ENCODE measurements around the gene WASF3. TPM values are rescaled to one million over a fixed set of nuclear protein-coding genes. Genes with fewer than 3 reads are reported as not detected.
A peak's percentile ranks its signal among the peaks of the same experiment; 100 is the strongest.

WASF3 gene
- total and polyA plus RNA-seq, 2 experiments from 2014 or later, result 17.3 to 34.5 TPM

DNA sequence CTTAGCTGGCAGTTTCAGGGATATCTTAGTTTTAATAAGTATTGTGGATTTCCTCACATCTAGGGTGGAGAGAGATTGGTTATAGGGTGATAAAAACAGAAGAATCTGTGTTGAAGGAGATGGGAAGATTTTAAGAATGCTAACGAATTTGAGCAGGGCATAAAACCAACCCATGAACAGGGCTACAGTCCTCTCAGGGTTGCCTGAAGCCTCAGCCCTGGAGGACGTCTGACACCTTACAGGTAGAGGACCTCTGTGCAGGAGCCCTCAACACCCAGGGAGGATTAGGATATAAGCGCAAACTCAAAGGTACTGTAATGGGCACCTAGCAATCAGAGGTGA lies 461 bp upstream of the WASF3 start:
- peak overlapping the region; percentile 22 for H3K4me3 ChIP-seq
- no peak for DNase-seq (ENCODE audit: low read depth in 1 of 2, low spot score in 1 of 2)
- no peak overlapping the region for H3K27ac ChIP-seq
- no peaks in the 10 kb centered on the region for H3K36me3 ChIP-seq
- H3K9me3 ChIP-seq (ENCODE audit: low read depth), result no peaks in the 10 kb centered on the region
- TF ChIP-seq, protein P1, sequence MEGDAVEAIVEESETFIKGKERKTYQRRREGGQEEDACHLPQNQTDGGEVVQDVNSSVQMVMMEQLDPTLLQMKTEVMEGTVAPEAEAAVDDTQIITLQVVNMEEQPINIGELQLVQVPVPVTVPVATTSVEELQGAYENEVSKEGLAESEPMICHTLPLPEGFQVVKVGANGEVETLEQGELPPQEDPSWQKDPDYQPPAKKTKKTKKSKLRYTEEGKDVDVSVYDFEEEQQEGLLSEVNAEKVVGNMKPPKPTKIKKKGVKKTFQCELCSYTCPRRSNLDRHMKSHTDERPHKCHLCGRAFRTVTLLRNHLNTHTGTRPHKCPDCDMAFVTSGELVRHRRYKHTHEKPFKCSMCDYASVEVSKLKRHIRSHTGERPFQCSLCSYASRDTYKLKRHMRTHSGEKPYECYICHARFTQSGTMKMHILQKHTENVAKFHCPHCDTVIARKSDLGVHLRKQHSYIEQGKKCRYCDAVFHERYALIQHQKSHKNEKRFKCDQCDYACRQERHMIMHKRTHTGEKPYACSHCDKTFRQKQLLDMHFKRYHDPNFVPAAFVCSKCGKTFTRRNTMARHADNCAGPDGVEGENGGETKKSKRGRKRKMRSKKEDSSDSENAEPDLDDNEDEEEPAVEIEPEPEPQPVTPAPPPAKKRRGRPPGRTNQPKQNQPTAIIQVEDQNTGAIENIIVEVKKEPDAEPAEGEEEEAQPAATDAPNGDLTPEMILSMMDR (IDR thresholded peaks at IDR 0.05; ENCODE audit: low read depth, low read length), result no peak
- H3K4me1 ChIP-seq (ENCODE audit: low read depth), result peaks cover 15% of the 10 kb centered on the region
- no peaks in the 10 kb centered on the region for H3K27me3 ChIP-seq

DNA sequence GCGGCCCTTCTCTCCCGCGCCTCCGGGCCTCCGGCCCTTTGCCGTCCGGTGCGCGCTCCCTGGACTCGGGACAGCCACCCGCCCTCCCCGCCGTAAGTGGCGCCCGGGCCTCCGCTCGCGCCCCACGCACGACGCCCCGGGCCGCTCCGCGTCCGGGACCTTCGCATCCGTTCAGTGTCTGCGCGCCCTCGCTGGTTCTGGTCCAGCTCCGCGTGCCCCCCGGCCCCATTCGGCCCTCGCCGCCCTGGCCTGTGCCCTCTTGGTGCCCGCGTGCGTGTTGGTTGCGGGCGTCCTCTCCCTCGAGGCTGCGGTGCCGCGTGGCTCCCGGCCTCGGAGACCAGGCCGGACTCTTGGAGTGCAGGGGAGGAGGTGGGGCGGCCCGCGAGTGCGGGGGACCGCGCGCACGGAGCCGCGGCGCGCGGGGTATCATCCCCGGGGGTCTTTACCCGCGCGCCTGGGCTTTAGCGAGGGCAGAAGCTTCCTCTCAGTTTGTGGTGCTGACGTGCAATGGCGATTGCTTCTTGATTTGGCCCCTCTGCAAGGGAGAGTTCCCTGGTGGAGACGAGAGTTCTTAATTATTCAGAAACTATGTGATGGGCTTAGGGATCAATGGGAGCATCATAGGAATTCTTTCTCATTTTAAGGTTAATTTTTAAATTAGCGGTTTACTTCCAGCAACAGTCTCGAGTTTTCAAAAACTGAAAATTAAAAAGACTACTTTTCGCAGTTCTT lies 757 bp downstream of the WASF3 start:
- TF ChIP-seq, protein P1 (IDR thresholded peaks at IDR 0.05; ENCODE audit: low read depth, low read length), result no peak
- H3K36me3 ChIP-seq, result no peaks in the 10 kb centered on the region
- no peak overlapping the region for H3K27ac ChIP-seq
- no peaks in the 10 kb centered on the region for H3K9me3 ChIP-seq (ENCODE audit: low read depth)
- peak; percentile 22 to 37 for DNase-seq (ENCODE audit: low read depth in 1 of 2, low spot score in 1 of 2)
- no peaks in the 10 kb centered on the region for H3K27me3 ChIP-seq
- peaks cover 15% of the 10 kb centered on the region for H3K4me1 ChIP-seq (ENCODE audit: low read depth)
- peak overlapping the region; percentile 98 for H3K4me3 ChIP-seq

DNA sequence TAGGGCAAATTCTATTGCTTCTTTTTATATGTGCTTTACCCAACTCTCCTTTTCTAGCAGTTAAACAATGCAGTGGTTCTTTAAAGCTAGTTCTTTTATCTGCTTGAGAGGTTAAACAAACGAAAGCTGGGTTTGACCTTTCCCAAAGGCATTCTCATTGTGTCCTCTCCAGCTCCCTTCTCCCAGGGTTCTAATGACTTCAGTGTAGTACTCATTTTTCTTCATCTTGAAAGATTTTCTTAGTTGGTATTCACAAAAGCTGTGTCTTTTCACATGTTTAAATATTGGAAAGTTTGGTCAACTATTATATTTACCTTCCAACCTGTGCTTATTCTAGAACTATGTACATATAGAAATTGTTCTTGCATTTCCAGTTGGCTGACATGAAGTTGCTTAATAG lies 1.5 kb downstream of the WASF3 start:
- H3K27ac ChIP-seq, result no peak overlapping the region
- TF ChIP-seq, protein P1 (IDR thresholded peaks at IDR 0.05; ENCODE audit: low read depth, low read length), result no peak

DNA sequence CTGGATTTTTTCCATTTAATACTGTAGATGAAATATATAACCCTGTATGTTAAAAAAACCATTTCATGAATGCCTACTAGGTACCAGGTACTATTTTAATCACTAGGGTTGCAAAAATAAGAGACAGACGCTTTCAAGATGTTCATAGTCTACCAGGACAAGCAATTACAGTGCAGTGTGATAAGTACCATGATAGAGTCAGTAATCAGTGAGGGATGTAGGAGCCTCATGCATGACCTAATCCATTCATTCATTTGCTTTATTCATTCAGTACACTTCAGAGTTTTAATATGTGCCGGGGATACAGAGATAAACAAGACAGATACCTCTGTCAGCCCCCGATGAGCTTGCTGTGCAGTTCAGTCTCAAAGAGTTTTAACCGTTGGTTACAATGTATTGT lies 3.0 kb downstream of the WASF3 start:
- Histone ChIP-seq H3K27ac (no peak overlapping the region), H3K4me1 (ENCODE audit: low read depth) (peaks cover 15% of the 10 kb centered on the region), H3K9me3 (ENCODE audit: low read depth) (no peaks in the 10 kb centered on the region), H3K4me3 (no peak overlapping the region), H3K36me3 (no peaks in the 10 kb centered on the region), H3K27me3 (no peaks in the 10 kb centered on the region)
- TF ChIP-seq, protein P1 (IDR thresholded peaks at IDR 0.05; ENCODE audit: low read depth, low read length), result no peak
- DNase-seq (ENCODE audit: low read depth in 1 of 2, low spot score in 1 of 2), result no peak

More for the DNA sequence above, 1.5 kb downstream of the WASF3 start:
- Histone ChIP-seq H3K4me1 (ENCODE audit: low read depth) (peaks cover 15% of the 10 kb centered on the region), H3K4me3 (peak overlapping the region; percentile 98), H3K27me3 (no peaks in the 10 kb centered on the region), H3K9me3 (ENCODE audit: low read depth) (no peaks in the 10 kb centered on the region), H3K36me3 (no peaks in the 10 kb centered on the region)
- DNase-seq (ENCODE audit: low read depth in 1 of 2, low spot score in 1 of 2), result peak; percentile 14 to 30

DNA sequence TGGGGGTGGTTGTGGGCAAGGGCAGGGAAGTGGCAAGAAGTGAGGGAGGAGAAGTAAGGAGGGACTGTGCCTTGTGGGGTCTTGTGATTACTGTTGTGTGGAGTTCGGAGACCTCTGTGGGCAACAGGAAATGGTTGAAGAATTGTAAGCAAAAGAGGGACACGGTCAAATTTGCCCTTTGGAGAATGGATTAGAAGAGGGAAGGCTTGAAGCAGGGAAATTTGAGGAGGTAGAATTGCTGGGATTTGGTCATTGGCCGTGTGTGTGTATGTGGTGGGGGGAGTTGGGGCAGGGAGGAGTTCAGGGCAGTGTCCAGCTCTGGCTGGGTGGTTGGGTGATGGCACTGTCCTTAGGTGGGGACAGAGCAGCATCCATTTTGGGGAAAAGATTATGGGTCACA lies 3.6 kb downstream of the WASF3 start:
- DNase-seq (ENCODE audit: low read depth in 1 of 2, low spot score in 1 of 2), result no peak
- TF ChIP-seq, protein P1 (IDR thresholded peaks at IDR 0.05; ENCODE audit: low read depth, low read length), result no peak
- Histone ChIP-seq H3K27ac (peak overlapping the region; percentile 63), H3K36me3 (no peaks in the 10 kb centered on the region), H3K4me1 (ENCODE audit: low read depth) (peaks cover 15% of the 10 kb centered on the region), H3K4me3 (no peak overlapping the region), H3K9me3 (ENCODE audit: low read depth) (no peaks in the 10 kb centered on the region), H3K27me3 (no peaks in the 10 kb centered on the region)
